Rectal smooth muscle tissue (tissue), 1 donor: ENCODE data around the gene BTBD2.

ENCODE experiments used
- H3K27ac ChIP-seq: one replicate; pipeline ENCODE4 v1.7.0; 2013; ENCODE audit warnings: low read depth, low read length, inconsistent platforms
- H3K27me3 ChIP-seq: one replicate; pipeline ENCODE4 v1.7.0; 2013; ENCODE audit warnings: low read length; ENCODE audit not compliant: control insufficient read depth, insufficient read depth
- H3K36me3 ChIP-seq: one replicate; pipeline ENCODE4 v1.7.0; 2013; ENCODE audit warnings: low read length; ENCODE audit not compliant: control insufficient read depth, insufficient read depth
- H3K4me1 ChIP-seq: one replicate; pipeline ENCODE4 v1.7.0; 2013; ENCODE audit warnings: low read length; ENCODE audit not compliant: control insufficient read depth, insufficient read depth
- H3K4me3 ChIP-seq: one replicate; pipeline ENCODE4 v1.7.0; 2013; ENCODE audit warnings: low read length
- H3K9ac ChIP-seq: one replicate; pipeline ENCODE4 v1.7.0; 2013; ENCODE audit warnings: low read length

The BTBD2 gene

DNA sequence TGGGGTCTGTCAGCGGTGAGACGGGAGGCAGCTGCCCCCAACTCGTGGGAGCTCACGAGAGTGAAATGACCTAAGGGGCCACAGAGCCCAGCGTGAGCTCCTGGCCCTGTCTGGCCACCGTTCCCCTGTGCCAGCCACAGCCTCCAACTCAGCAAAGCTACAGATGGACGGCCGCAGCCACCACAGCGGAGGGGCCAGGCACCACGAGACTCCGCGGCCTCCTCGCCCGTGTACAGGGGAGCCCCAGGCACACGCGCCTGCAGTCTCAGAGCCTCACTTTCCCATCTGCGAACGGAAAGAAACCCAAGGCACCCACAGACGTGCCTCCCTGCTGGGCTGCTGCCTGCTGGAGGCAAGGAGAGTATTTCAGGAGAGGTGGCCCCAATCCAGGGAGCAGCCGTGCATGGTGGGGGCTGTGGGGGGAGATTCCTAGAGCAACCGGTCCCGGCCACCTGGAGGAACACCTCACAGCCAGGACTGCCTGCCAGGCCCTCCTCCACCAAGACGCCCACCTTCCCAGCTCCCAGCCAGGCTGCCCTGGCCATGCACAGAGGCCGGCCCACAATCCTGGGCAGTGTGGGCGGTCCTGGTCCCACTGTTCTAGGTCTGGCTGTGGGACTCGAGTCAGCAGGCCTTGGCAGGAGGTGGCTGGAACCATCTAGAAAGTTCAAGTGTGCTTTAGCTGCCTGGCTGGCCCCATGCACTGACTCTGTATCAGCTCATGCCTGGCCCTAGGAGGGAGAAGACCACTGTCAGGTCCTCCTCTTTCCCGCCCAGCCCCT is 33.6 kb upstream of the BTBD2 start:
- peaks cover 14% of the 10 kb centered on the region for H3K36me3 ChIP-seq
- peaks cover 24% of the 10 kb centered on the region for H3K4me1 ChIP-seq
- no peaks in the 10 kb centered on the region for H3K27me3 ChIP-seq
- H3K4me3 ChIP-seq, result peak overlapping the region; percentile 98
- H3K9ac ChIP-seq, result peak overlapping the region; percentile 96
- H3K27ac ChIP-seq, result peak overlapping the region; percentile 95

DNA sequence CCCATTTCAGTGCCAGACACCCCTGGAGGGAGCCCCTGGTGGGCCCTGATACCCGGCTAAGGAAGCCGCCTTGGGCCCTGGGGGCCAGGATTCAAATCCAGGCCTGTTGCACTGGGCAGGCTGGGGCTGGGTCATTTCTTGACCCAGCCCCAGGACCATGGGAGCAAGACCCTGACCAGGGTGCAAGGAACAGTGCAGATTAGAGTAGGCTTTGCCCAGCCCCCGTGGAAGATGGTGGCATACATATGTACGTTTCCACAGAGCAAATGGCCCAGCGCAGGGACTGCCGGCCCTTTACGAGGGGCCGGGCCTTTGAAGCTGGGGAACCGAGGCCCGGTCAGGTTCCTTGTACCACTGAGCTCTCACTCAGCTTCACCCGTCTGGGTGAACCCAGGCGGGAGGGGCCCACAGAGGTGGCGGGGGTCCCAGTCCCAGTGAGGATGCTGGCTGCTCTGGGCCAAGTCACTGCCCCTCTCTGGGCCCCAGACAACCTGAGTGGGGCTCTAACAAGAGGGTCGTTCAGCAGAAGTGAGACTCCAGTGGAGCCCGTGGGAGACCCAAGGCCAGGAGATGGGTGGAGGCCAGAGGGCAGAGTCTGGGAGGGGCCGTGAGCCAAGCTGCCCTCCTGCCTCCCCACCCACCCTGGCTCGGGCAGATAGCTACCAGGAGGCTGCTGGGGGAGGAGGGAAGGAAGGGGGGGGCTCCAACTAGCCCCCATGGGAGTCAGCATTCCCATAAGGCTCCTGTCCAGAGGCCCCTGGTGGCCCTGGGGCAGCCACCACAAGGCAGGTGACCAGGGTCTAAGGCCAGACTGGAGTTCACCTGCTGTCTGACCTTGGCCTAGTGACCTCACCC is 32.8 kb upstream of the BTBD2 start:
- Histone ChIP-seq H3K4me1 (peaks cover 25% of the 10 kb centered on the region), H3K36me3 (peaks cover 14% of the 10 kb centered on the region), H3K27me3 (no peaks in the 10 kb centered on the region), H3K9ac (no peak overlapping the region), H3K4me3 (peak overlapping the region; percentile 98), H3K27ac (peak overlapping the region; percentile 95)

DNA sequence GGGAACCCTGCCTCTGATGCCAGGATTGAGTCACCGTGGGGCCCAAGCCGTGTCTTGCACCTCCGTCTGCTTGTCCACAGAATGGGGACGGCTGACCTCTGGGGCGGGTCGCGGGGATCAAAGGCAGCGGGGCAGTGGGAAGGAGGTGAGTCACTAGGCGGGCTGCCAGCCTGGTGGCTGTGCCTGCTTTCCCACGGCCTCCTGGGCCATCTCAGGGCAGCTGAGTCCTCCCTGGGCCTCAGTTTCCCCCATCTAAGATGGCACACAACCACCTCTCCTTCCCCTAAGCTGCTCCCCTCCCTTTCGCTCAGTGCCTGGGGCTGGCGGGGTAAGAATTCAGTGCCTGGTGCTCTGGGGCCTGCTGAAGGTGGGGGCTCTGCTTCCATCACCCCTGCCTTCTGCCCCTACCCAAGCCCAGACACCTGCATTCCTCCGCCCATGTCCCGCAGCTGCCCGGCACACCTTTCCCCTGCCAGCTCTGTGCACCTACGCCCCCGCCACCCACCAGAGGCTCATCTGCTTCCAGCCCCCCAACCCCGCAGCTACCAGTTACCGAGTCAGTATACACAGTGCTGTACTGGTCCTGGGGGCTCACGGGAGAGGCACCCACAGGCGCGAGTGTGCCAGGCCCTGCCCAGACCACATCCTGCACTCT is 32.1 kb upstream of the BTBD2 start:
- H3K36me3 ChIP-seq, result peaks cover 14% of the 10 kb centered on the region
- H3K27me3 ChIP-seq, result no peaks in the 10 kb centered on the region
- peak overlapping the region; percentile 16 for H3K9ac ChIP-seq
- peaks cover 33% of the 10 kb centered on the region for H3K4me1 ChIP-seq
- H3K27ac ChIP-seq, result no peak overlapping the region
- H3K4me3 ChIP-seq, result peak overlapping the region; percentile 37

DNA sequence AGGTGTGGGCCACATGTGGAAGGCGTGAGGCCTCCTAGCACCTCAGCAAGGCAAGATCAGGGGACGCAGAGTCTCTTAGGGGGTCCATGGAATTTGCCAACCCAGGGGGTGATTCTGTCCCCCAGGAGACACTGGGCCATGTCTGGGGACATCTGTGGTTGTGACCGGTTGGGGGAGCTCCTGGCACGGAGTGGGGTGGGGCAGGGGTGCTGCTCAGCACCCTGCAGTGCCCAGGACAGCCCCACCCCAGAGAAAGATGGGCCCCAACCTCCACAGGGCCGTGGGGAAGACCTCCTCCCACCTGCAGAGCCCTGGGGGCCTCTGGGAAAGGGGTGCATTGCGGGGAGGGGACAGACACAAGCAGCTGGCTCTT is 31.5 kb upstream of the BTBD2 start:
- Histone ChIP-seq H3K27me3 (no peaks in the 10 kb centered on the region), H3K4me1 (peaks cover 37% of the 10 kb centered on the region), H3K4me3 (no peak overlapping the region), H3K36me3 (peaks cover 14% of the 10 kb centered on the region), H3K27ac (no peak overlapping the region), H3K9ac (no peak overlapping the region)

GRCh38 chr19:2046046-2046907 is 30.8 kb upstream of the BTBD2 start:
- Histone ChIP-seq H3K9ac (no peak overlapping the region), H3K4me3 (no peak overlapping the region), H3K36me3 (peaks cover 18% of the 10 kb centered on the region)

DNA sequence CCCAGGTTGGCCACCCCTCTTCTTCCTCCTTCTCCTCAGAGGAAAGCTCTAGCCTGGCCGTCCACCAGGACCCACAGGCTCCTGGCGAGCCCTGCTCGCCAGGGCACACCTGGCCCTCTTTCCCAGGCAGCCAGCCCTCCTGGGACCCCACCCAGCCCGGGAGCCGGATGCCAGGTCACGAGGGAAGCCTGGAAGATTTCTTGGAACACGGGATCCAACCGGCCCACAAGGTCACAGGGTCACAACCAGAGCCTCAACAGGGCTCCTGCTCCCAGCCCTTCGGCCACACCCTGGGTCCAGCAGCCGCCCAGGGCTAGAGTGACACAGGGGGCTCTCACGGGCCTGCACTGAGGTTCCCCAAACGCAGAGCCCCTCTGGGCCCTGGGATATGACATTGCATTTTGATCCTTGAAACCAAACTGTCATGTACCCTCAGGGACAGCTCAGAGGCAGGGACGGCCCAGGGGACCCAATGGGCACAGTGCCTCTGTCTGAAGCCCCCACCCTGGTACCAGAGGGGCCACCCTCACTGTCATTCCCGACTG is 30.1 kb upstream of the BTBD2 start:
- Histone ChIP-seq H3K4me1 (peaks cover 40% of the 10 kb centered on the region), H3K4me3 (no peak overlapping the region), H3K27ac (no peak overlapping the region), H3K27me3 (no peaks in the 10 kb centered on the region), H3K36me3 (peaks cover 25% of the 10 kb centered on the region), H3K9ac (no peak overlapping the region)

More at GRCh38 chr19:2046046-2046907, 30.8 kb upstream of the BTBD2 start:
- H3K27me3 ChIP-seq, result no peaks in the 10 kb centered on the region
- peak overlapping the region; percentile 3 for H3K27ac ChIP-seq
- peaks cover 36% of the 10 kb centered on the region for H3K4me1 ChIP-seq

- Histone ChIP-seq H3K9ac (no peak overlapping the region), H3K36me3 (peaks cover 26% of the 10 kb centered on the region), H3K27me3 (no peaks in the 10 kb centered on the region), H3K27ac (no peak overlapping the region), H3K4me1 (peaks cover 40% of the 10 kb centered on the region), H3K4me3 (no peak overlapping the region)
Observed at GRCh38 chr19:2044709-2045500, 29.4 kb upstream of the BTBD2 start.

GRCh38 chr19:2043961-2044708 is 28.6 kb upstream of the BTBD2 start:
- Histone ChIP-seq H3K4me3 (no peak overlapping the region), H3K4me1 (peaks cover 36% of the 10 kb centered on the region), H3K27ac (peak overlapping the region; percentile 25), H3K9ac (no peak overlapping the region), H3K36me3 (peaks cover 29% of the 10 kb centered on the region), H3K27me3 (no peaks in the 10 kb centered on the region)

- Histone ChIP-seq H3K9ac (no peak overlapping the region), H3K4me3 (no peak overlapping the region), H3K27me3 (no peaks in the 10 kb centered on the region), H3K4me1 (peaks cover 27% of the 10 kb centered on the region), H3K27ac (peak overlapping the region; percentile 90), H3K36me3 (peaks cover 28% of the 10 kb centered on the region)
Observed at GRCh38 chr19:2043251-2043641, 27.7 kb upstream of the BTBD2 start.

GRCh38 chr19:2042485-2043250 is 27.2 kb upstream of the BTBD2 start:
- Histone ChIP-seq H3K4me1 (peaks cover 22% of the 10 kb centered on the region), H3K36me3 (peaks cover 26% of the 10 kb centered on the region), H3K27ac (peak overlapping the region; percentile 90), H3K9ac (peak overlapping the region; percentile 8), H3K27me3 (no peaks in the 10 kb centered on the region), H3K4me3 (peak overlapping the region; percentile 62)
